GM12892 (cell line): ENCODE data around the gene ARMH4.

Experiments
- POLR2A ChIP-seq: IDR thresholded peaks from 2 replicates; pipeline ENCODE4 v1.6.1; 2011; ENCODE audit warnings: low read depth, low read length, control low read depth
- POLR2AphosphoS5 ChIP-seq: IDR thresholded peaks from 2 replicates; pipeline ENCODE4 v1.6.1; 2011; ENCODE audit warnings: low read depth, low read length, control low read depth

DNA sequence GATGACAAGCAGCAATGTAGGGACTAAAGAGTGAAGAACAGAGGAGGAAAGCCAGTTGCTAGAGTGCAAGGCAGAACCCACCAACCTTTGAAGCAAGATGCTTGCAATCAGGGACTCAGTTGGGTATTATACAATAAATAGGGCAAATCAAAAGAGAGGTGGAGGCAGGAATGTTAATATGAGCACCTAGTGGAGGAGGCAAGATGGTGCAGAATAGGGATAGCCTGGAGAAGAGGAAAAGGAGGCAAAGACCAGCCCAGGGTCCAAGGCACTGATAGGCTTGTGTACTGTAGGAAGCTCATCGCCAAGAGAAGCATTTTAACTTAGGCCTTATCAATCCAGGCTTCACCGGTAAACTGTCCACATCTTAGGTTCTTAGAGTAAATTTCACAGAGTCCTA is 137.2 kb downstream of the ARMH4 start:
- TF ChIP-seq POLR2A (no peak), POLR2AphosphoS5 (no peak)
